ENCODE results near the gene C13orf42.
A peak's percentile ranks its signal among the peaks of the same experiment; 100 is the strongest.
"Not testable (repeated sequence)": the region's sequence is repeated elsewhere in the genome, so short reads cannot be mapped to it uniquely, and the experiment has no call there.

Gene C13orf42

DNA sequence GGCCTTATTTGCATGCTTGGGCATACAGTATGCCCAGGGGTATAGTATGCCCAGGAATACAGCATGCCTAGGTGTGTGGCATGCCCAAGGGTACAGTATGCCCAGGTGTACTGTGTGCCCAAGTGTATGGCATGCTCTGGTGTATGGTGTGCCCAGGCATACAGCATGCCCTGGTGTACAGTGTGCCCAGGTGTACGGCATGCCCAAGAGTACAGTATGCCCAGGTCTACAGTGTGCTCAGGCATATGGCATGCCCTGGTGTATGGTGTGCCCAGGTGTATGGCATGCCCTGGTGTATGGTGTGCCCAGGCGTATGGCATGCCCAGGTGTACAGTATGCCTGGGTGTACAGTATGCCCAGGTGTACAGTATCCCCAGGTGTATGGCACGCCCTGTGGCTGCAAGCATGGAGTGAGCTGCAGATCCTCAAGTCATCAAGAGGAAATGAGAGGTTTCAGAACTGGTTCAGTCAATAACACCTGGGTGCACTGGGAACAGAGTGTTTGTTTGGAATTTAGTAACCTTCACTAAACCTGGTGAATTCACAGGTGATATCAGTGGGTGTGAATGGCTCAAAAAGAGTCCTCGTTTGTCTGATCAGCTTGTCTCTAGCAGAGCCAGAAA lies 7.8 kb upstream of the C13orf42 start:
- DNase-seq, result peak; percentile 12

DNA sequence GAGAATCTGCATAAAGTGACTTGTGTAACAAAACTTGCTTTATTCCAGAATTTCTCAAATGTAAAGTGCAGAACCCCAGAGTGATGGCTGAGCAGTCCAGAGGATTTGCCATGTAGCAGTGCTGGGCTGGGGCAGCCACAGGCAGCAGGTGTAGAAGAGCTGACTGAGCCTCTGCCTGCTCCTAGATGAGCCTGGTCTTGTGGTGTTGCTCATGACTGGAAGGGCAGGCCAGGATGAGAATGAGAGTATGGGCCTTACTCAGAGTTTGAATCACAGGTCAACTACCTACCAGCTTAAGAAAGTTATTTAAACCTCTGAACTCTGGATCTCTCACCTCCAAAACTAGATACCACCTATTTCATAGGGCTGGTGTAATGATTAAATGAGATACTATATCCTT lies 2.9 kb upstream of the C13orf42 start:
- no peak for DNase-seq

DNA sequence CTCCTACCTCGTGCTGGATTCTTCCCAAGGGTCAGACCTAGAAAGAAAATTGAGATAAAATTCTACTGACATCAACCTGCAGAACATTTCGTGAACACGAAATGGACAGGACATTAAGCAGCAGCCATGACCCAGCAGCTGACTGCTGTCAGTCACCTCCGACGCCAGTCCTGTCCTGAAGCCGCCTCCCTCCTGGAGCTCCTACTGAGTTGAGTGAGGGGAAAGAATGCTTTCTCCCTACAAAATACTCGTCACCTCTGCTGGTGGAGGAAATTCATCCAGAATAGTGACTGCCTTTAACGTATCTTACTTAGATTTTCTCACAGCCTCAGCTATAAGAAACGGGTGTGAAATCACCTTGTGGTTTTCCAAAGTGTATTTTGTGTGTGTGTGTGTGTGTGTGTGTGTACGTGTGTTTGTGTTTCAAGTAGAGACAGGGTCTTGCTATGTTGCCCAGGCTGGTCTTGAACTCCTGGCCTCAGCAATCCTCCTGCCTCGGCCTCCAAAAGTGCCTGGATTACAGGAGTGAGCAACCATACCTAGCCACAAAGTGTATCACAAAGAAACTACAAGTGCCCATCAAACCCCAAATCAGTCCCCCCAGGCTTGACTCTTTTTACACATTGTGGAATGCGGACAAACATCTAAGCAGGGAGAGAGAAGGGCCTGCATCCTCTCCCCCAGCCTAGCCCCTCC lies 2.3 kb upstream of the C13orf42 start:
- DNase-seq, result no peak

DNA sequence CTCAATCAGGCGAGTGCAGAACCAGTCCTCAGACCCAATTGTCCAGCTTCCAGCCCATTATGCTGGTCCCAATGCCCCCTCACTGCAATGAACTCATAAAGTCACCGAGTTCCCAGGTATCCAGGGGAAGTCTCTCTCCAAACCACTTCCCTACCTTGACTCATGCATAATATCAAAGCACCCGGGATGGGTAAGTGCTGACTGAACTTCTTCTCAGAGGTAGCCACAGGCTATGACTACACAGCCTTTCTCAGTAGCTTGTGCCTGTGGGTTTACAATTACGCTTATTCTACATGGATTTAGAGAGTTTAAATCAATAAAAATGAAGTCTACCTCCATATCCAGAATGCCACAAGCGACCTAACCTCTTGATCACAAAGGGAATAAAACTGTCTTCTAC lies 1.7 kb upstream of the C13orf42 start:
- DNase-seq, result no peak

DNA sequence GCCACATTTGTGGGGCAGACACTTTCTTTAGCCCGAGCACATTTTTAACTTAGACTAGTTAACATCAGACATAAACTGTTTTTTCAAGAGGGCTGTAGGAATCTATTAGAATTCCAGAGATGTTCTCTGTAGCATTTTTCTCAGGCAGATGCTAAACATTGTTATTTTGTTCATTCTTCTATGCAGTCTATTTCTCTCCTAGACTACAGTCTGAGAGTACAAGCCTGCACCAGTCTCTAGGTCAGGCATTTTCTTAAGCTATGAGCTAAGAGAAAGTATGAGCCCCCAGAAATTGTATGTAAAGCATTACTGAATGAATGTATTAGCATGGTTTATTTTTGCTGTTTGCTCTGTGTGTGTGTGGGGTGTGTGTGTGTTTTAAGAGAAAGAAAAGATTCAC lies 923 bp upstream of the C13orf42 start:
- no peak for DNase-seq

DNA sequence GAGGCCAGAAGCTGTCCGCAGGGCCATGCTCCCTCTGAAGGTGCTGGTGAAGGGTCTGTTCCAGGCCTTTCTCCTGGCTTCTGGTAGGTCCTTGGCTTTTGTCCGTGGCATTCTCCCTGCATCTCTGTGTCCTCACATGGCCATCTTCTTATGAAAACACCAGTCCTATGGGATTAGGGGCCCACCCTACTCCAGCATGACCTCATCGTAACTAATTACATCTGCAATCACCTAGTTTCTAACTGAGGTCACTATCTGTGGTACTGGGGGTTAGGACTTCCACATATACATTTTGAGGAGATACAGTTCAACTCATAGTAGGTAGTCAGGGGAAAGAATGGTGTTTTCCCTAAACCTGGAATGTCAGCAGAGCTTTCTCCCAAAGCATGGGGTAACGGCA lies 3.1 kb downstream of the C13orf42 start:
- DNase-seq, result no peak

DNA sequence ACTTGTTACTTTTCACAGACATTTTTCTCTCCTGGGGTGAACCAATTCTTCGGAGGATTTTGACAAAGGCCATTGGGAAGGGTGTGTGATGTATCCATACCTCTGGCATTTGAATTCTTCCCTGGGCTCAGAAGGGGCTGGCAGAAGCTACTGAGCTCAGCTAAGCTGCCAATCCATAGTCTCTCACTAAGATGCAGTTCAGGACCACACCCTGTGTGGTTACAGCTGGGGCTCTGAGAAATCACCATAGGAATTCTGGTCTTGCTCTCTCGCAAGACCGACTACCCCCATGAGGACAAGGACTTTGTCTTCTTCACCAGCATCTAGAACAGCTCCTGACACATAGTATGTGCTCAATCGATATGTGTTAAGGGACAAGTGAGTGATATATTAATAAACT lies 6.0 kb downstream of the C13orf42 start:
- no peak for DNase-seq

DNA sequence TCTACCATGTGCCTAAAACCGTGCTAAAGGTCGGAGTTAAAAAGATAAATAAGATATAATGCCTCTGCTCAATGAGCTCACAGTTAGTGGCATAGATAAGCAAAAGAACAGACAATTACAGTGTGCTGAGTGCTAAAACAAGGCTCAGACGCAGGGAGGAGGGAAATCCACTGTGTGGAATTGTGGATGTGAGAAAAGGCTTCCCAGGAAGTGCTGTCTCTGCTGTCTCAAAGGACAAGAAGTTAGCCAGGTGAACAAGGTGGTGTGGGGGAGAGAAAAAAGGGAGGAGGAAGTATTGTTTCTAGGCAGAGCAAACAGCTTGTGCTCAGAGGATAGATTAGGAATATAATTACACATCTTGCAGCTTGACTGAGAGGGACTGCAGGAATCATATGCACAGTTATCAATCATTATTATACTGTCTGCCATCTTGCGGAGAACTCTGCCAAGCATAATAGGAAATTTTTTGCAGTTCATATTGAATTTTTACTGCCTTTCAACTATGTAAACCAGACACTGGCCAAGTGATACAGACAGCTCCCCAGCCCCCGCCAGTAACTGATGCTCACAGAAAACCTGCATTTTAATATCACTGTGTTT lies 9.3 kb downstream of the C13orf42 start:
- DNase-seq, result peak; percentile 92

DNA sequence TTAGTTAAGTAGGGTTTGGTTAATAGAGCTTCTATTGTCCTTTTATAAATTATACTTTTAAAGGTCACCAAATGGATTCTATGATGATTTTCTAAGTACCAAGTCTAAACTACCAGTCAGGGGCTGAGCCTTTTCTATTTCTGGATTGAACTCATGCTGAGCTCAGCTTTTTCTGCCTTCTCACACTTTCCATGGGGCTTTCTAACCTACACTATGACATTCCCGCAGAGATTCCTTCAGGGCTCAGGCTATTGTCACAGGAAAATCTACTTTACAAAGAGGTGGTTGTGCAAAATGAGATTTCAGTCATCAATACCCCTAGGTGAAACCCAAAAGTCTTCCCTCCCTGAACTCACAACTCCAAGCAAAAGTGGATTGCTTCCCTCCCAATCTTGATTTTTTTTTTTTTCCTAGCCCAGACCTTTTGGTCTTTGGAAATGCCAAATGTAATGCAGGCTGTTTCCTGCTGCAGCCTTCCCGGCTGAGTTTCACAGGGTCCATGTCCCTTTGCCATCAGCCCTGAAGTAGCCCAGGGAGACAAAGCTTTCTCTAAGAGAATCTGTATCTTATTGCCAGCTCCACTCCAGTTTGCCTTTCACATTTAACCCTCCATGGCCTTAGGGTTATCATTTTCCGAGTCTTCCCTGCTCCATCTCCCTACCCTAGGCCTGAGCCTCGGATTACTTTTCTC lies 13.6 kb downstream of the C13orf42 start:
- DNase-seq, result no peak

DNA sequence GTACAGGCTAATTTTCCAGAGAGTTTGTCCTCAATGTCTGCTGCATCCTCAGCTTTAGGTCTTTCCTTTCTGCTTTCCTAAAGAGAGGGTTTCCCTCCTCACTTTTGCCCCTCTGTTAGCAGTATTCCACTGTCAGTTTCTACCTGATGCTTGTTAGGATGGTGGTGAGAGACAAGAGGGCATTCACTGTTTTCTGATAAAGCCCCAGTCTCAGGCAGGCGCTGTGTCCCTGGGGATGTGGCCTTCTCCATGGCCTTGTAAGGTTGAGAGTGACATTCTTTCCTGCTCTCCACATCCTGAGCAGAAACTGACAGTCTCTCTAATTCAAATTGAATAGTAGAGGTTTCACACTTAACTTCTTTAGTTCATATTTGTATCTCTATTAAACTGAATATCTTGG lies 14.9 kb downstream of the C13orf42 start:
- DNase-seq, result no peak

DNA sequence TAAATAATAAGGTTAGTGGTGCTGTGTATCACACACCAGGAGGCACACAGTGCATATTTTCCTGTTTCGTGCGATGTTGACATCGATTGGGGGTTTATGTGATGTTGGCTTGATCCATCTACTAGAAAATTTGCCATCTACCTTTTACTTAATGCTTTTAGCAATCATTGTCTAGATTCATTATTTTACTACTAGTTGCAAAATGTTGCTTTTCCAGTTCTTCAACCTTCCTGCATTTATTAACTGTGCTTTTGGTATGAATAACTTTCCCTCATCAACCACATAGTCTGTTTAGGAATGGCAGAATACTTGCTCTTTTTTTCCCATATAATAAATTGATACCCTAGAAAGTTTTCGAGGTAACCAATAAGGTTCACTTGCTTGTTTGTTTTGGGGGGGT lies 17.5 kb downstream of the C13orf42 start:
- no peak for DNase-seq

DNA sequence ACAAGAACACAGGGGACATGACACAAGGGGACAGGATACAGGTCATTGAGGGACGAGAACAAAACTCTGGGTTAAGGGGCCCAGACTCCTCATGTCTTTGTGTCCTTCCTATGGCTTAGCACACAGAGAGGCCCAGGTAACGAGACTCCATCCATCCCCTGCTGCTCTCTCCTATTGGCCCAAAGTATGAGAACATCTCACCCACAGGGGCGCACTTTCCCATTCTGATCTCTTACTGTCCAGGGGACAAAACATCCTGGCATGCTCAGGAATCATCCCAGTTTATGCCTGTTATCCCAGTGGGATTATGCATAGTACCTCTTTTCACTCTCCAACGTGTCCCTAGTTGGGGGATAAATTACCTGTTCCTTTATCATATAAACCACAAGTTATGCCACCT lies 19.2 kb downstream of the C13orf42 start:
- DNase-seq, result no peak

DNA sequence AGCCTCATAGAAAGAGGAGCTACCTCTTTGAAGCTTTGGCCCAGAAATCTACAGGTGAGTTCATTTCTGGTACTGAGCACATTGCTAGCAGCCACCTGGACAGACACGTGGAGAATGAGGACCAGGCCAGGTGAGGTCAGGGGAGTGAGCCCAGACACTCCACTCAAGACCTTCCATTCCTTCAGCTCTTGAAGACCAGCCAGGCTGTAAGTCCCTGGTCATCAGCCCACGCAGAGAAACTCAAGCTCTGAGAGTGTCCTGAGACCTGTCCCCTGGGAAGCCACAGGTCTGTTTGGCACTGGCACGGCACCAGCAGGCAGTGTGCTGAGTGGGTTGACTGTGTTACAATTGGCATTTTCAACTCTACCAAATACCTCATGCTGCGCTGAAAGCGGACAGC lies 27.4 kb downstream of the C13orf42 start:
- no peak for DNase-seq

DNA sequence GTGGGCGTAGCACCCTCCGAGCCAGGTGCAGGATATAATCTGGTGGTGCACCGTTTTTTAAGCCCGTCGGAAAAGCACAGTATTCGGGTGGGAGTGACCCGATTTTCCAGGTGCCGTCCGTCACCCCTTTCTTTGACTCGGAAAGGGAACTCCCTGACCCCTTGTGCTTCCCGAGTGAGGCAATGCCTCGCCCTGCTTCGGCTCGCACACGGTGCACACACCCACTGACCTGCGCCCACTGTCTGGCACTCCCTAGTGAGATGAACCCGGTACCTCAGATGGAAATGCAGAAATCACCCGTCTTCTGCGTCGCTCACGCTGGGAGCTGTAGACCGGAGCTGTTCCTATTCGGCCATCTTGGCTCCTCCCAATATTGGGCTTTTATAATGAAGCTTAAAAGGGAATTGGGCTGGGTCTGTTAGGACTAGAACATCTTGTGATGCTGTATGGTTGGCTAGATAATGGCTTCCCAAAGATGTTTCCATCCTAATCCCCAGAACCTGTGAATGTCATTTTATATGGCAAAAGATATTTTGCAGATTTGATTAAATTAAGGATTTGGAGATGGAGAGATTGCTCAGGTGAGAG lies 30.5 kb downstream of the C13orf42 start:
- DNase-seq, result not testable (repeated sequence)

DNA sequence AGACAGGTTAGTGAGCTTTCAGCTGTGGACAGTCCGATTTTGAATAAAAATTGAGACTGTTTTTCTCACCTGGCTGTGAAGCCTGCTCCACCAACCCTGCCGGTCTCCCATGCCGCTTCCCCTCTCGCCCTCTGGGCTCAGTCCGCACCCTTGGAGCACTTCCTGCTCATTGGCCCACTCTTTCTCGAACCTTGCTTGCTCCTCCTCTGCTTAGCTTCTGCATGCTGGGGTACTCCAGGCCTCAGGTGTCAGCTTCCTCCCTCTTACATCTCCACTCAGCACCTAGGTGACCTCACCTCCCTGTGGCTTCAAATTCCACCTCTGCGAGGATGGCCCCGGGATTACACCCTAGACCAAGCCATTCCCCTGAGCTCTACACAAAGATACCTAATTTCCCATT lies 39.6 kb downstream of the C13orf42 start:
- DNase-seq, result no peak

DNA sequence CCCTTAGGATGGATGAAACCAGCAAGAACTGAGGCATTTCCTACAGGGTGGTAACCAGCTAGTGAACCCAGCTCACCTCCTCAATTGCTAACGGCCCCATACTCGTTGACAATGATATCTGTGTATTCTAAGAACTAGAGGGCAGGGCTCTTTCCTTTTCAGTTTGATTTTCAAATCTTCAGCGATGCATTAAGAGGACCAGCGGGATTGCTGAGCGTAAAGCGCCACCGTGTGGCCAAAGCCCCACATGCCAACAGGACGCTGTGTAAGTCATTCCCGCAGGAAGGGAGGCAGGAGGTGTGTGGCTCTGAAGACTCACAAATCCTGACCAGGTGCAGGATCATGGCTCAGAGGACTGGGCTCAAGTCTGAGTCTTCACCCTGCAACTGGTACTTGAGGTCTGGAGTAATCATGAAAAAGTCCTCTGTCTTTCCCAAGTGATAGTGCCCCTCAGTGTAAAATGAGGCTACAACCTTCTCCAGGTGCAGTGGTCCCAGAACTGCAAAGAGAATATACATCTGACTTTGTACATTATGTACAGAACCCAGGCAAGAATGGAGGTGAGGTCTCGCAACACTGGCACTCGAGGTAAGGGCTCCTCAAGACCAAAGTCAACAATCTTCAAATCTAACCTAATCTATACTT lies 40.9 kb downstream of the C13orf42 start:
- peak; percentile 93 for DNase-seq

DNA sequence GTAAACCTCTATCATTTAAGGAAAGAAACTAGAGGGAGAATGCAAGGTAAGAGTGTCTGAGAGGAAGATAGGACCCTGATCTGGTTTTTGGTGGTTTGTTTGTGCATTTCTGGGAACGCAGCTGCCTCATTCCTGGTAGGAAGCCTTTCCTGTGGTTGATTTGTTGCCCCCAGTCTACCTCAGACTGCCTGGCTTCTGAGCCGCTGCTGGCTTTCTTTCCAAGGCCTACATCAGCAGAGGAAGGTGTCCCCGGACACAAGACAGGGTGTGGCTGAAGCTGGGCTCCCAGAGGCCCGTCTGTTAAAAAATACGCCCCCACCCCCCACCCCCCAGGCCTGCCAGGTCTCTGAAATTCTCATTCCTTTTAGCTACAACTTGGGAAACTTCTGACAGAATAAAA lies 42.6 kb downstream of the C13orf42 start:
- DNase-seq, result peak; percentile 33

DNA sequence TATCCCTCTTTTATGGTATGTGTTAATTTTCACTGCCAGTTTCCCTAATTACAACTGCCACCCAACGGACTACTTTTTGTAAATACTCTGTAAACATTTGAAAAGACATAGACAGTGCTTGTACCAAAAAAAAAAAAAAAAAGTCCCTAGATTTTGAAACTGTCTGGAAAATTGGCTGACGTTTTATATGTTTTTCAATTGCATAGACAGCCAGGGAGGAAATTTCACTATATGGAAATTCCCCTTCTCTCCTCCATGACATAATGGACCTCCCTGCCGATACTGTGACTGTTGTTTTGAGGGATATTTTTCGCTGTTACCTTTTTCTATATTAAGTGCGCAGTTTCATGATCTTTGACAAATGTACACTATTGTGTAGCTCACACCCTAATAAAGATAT lies 43.4 kb downstream of the C13orf42 start:
- no peak for DNase-seq

DNA sequence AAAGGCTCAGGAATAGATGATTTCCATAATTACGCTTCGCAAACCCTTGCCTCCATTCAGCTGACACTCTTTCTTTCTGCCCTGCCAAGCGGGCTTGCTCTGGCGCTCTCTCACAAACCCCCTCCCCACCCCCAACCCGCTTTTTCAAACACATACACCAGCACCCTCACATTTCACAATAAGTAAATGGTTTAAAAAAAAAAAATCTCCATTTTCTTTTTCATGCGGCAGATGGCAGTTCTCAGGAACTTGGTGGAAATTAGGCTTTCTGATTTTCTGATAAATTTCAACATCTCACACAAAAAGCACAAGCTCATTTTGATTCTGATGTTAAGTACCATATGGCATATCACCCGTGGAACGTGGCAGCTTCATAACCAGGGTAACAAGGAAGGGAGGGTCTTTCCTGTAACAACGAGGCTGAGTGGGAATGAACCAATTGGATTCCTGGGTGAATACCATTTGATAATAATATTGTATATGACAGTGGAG lies 43.8 kb downstream of the C13orf42 start:
- peak; percentile 95 for DNase-seq

DNA sequence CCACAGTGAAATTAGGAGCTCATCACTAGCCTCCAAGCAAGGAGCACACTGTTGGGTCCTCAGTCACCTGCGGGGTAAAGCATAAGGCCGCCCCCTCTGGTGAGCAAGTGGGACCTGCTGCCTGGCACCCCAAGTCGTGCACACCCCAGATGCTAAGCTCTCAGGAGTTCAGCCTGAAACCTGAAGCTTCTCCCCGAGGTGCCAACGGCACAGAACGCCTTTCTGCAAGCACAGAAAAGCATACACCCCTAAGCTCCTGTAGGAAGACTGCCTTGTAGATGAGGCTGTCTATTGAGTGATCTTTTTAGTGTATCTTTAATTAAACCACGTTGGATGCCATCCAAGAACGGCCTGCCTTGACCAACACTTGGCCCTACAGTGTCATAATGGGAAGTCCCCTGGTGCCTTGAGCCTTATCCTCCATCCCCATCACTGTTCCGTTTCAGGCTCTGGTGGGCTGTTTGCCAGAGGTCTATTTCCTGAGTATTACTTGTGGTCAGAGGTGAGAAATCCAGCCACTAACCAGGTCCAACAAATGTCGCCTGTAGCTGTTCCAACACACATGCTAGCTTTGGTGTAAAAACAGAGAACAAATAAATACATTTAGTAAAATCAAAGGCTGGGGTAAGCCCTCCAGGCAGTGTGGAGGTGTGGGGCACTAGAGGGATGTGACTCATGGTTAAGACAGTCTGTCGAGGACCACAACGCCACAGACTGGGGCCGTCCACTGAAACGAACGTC lies 44.8 kb downstream of the C13orf42 start:
- DNase-seq, result peak; percentile 94

DNA sequence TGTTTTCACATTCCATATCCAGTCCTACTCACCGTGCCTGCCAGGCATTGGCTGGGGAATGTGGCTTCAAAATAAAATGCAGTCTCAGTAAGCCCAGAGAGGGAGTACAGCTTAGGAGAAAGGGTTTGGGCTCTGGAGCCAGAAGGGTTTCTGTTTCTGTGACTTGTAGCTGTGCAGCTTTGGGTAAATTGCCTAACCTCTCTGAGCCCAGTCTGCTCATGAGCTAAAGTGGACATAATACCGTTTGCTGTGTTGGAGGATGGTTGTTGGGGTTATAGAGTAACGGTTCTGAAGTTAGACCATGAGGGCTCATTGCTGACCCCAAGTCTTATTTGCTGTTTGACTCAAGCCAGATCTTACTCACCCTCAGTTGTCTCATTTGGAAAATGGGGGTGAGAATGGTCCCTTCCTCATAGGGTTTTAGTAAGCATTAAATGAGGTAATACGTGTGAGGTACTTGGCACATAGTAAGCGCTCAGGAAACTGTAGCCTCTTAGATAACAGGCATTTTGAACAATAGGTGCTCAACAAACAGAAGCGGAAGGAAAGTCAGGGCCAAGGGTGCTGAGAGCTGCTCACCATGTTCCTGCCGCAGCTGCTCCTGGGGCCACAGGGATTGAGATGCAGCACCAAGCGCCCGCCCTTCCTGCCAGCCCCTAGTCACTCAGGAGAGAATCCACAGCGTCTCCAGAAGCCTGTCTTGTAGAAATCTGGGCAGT lies 45.5 kb downstream of the C13orf42 start:
- DNase-seq, result peak; percentile 15
